ENCODE results near the gene RPL13. TPM values are rescaled to one million over a fixed set of nuclear protein-coding genes. Genes with fewer than 3 reads are reported as not detected.

Gene RPL13
- total RNA-seq, 1 experiment from 2014 or later, result 2,157 TPM

DNA sequence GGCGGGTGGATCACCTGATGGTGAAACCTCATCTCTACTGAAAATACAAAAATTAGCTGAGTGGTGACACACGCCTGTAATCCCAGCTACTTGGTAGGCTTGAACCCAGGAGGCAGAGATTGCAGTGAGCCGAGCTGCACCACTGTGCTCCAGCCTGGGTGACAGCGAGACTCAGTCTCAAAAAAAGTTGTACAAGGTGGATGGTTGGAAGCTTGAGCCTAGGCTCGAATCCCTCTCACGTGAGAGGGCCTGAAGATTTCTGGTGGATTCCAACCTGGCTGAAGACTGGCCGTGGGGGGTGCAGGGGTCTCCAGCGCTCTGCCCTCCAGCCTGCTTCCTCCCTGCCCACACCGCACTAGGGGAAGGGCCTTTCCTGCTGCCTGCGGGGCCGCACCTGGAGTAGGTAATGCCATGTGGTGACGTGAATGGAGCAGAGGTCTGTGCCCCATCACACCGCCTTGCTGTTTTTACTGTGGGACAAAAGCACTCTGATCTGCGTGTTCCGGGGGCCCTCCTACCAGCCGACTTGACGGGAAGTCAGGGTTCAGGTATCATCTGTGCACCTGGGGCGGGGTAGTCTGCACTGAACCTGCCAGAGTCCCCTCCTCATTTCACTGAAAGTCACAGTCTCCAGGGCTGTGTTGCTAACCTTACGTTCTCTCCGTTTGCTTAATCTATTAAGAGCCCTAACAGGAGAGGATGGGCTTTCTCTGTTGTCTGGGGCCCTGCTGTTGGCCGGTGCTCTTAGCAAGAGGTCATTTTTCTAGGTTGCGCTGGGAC is 4.2 kb downstream of the RPL13 start:
- H3K79me2 ChIP-seq (ENCODE audit: insufficient read depth, low read length), result peaks cover 10% of the 10 kb centered on the region; the same call in 1 of the 2 replicates
- no peak overlapping the region for H2BK12ac ChIP-seq (ENCODE audit: insufficient read length, low read depth, low read length)
- H4K91ac ChIP-seq (ENCODE audit: insufficient read length, low read depth, low read length), result no peak overlapping the region
- TF ChIP-seq, protein P1, sequence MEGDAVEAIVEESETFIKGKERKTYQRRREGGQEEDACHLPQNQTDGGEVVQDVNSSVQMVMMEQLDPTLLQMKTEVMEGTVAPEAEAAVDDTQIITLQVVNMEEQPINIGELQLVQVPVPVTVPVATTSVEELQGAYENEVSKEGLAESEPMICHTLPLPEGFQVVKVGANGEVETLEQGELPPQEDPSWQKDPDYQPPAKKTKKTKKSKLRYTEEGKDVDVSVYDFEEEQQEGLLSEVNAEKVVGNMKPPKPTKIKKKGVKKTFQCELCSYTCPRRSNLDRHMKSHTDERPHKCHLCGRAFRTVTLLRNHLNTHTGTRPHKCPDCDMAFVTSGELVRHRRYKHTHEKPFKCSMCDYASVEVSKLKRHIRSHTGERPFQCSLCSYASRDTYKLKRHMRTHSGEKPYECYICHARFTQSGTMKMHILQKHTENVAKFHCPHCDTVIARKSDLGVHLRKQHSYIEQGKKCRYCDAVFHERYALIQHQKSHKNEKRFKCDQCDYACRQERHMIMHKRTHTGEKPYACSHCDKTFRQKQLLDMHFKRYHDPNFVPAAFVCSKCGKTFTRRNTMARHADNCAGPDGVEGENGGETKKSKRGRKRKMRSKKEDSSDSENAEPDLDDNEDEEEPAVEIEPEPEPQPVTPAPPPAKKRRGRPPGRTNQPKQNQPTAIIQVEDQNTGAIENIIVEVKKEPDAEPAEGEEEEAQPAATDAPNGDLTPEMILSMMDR (conservative IDR thresholded peaks at IDR 0.05), result no peak
- no CpG with 5 or more reads among the region's 22 CpGs for WGBS (ENCODE audit: extremely low coverage, insufficient read length, low lambda C conversion rate)
- Mint-ChIP-seq H3K4me3 (peak overlapping the region; percentile 96), H3K36me3 (ENCODE audit: insufficient read depth in 1 of 3, low read depth in 3 of 3) (peaks cover 26 to 45% (median 32%) of the 10 kb centered on the region in 3 experiments), H3K27me3 (ENCODE audit: low read depth) (peaks cover 4% of the 10 kb centered on the region), H3K9me3 (no peaks in the 10 kb centered on the region; a peak in 1 of 5 replicates), H3K27ac (peak overlapping the region; percentile 87 to 99 (median 95); a peak in 6 of 7 replicates), H3K4me1 (peaks cover 43 to 44% of the 10 kb centered on the region in 2 experiments)
- peak overlapping the region; percentile 27 for H3K27ac ChIP-seq (ENCODE audit: insufficient read length, low read depth, low read length)
- H3K23me2 ChIP-seq (ENCODE audit: insufficient read length, low read depth, low read length, poor library complexity, severe bottlenecking), result peaks cover 19% of the 10 kb centered on the region
- no peak overlapping the region for H2AFZ ChIP-seq (ENCODE audit: low read length)
- H2BK120ac ChIP-seq (ENCODE audit: low read depth, low read length, poor library complexity, severe bottlenecking), result no peak overlapping the region
- peak; percentile 83 for DNase-seq
- H3K9me3 ChIP-seq (ENCODE audit: control insufficient read depth, low read depth, low read length), result no peaks in the 10 kb centered on the region
- H3K4ac ChIP-seq (ENCODE audit: low read depth, low read length), result no peak overlapping the region
- H2BK15ac ChIP-seq (ENCODE audit: low read depth, low read length), result no peak overlapping the region
- no peak overlapping the region for H2BK5ac ChIP-seq (ENCODE audit: insufficient read length, low read length)
- H3K14ac ChIP-seq (ENCODE audit: insufficient read depth, low read length), result no peak overlapping the region
- H3K79me1 ChIP-seq (ENCODE audit: insufficient read depth, low read depth, low read length, poor library complexity, severe bottlenecking), result peaks cover 6% of the 10 kb centered on the region
- peak overlapping the region; percentile 25 for H3K9ac ChIP-seq (ENCODE audit: extremely low read depth, insufficient read length, low read length)
- peak overlapping the region; percentile 97 for H3K4me2 ChIP-seq (ENCODE audit: insufficient read depth, insufficient read length, low read length)
- no peak overlapping the region for H3K56ac ChIP-seq (ENCODE audit: insufficient read length, low read depth, low read length)
- no peak overlapping the region for H2AK5ac ChIP-seq (ENCODE audit: insufficient read length, low read length)
- no peak overlapping the region for H3K18ac ChIP-seq (ENCODE audit: insufficient read length, low read depth, low read length)
- peaks cover 4% of the 10 kb centered on the region for H4K20me1 ChIP-seq (ENCODE audit: control insufficient read depth, insufficient read depth, insufficient read length)
- no peaks in the 10 kb centered on the region; the same call in 1 of the 2 replicates for H3K4me1 ChIP-seq (ENCODE audit: insufficient read depth, low read length)
- H3T11ph ChIP-seq (ENCODE audit: low read length), result no peak overlapping the region
- no peaks in the 10 kb centered on the region for H3K27me3 ChIP-seq (ENCODE audit: insufficient read depth, low read length)
- no peak overlapping the region for H4K8ac ChIP-seq (replicated peaks; ENCODE audit: insufficient read length, low read depth, low read length)
- no peak overlapping the region for H2BK20ac ChIP-seq (ENCODE audit: low read depth, low read length, poor library complexity, severe bottlenecking)
- H3K23ac ChIP-seq (ENCODE audit: insufficient read length, low read depth, low read length), result no peak overlapping the region
- no peak overlapping the region for H4K5ac ChIP-seq (ENCODE audit: insufficient read length, low read depth, low read length)
